SKM-1 treated with dmso at 0.1 percent for 144 hours (cell line): ENCODE data around the gene RUFY3.
A peak's percentile ranks its signal among the peaks of the same experiment; 100 is the strongest.
"Not testable (repeated sequence)": the region's sequence is repeated elsewhere in the genome, so short reads cannot be mapped to it uniquely, and the experiment has no call there.

Experiments
- DNase-seq: peaks from one replicate; lab custom pipeline; 2025; ENCODE audit not compliant: unreplicated experiment; lab: John Stamatoyannopoulos, UW

RUFY3 gene

DNA sequence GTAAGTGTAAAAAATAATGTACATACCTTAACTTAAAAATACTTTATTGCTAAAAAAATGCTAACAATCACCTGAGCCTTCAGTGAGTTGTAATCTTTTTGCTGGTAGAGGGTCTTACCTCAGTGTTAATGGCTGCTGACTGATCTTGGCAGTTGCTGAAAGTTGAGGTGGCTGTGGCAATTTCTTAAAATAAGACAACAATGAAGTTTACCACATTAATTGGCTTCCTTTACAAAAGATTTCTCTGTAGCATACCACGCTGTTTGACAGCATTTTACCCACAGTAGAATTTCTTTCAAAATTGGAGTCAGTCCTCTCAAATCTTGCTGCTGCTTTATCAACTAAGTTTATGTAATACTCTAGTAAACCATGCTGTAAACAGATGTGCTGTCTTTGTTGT is 47.6 kb downstream of the RUFY3 start:
- DNase-seq = not testable (repeated sequence)

DNA sequence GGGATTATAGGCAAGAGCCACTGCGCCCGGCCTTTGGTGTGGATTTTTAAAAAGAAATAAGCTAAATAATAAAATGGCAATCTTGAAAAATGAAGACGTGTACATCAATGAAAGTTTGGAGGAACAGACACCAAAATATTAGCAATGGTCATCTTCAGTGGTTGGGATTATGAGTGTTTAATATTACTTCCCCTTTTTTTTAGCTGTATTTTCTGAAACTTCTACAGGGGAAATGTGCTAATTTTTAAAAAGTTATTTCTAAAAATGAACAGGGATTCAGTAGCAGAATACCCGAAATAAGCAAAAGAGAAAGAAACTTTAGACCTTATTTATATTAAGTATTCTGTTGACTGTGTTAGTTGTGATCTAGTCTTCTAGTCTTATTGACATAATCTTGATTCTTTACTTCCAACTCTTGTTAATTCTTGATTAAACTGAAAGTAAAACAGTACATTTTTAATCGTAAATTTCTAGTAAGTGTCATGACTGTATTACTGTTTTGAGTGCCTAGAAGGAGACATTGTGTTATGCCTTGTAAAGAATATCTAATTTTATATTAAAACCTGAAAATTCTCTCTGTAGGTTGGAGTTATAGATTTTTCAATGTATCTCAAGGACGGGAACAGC is 51.3 kb downstream of the RUFY3 start:
- no peak for DNase-seq

DNA sequence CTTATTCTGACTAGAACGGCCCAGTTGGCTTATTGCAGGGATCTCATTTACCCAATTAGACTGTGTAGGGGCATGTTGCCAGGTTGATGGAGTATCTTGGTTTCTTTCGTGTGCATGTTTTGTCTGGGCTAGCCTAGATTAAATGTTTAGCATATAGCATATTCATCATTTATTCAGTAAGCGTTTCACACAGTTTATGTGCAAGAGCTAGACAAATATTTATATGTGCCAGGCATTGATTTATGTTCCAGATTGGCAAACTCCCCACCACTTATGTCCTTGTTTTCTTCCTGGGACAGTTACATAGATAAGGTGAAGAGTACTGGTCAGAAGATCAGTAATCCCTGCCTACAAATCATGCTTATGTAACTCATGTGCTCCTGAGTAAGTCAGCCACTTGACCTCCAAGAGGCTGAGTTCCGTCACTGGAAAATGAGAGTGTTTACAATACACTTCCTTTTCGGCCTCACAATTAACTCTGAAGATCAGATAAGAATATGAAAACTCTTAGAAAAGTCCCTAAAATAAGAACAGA is 57.2 kb downstream of the RUFY3 start:
- no peak for DNase-seq

DNA sequence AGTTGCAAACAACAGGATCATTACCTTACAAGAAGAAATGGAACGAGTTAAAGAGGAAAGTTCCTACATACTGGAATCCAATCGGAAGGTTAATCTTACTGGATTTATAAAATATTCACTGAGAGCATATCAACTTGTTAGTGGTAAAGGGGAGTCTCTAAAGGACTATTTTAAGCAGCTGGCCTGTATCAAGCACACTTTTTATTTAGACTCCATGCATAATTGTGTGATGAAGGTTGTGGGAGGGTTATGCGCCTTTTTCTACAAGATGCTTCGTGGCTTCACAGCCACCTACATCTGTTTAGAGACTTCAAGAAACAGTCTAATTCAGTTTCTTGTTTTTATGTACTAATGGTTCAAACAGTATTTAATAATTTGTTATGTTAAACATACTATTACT is 61.3 kb downstream of the RUFY3 start:
- DNase-seq = no peak

DNA sequence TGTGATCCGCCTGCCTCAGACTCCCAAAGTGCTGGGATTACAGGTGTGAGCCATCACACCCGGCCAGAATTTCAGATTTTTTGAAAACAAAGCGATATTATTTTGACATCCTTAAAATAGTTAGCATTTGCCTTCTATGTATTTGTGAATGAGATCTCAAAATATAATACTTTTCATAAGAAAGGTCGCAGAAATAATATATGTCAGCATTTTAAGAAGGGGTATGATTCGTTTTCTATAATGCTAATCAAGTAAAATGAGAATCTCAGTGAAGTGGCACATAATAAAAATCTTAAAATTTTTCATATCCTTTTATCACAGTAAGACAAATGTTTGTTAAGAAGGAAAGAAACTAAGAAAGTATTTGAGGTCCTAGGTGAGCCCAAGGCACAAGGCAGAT is 65.7 kb downstream of the RUFY3 start:
- no peak for DNase-seq

DNA sequence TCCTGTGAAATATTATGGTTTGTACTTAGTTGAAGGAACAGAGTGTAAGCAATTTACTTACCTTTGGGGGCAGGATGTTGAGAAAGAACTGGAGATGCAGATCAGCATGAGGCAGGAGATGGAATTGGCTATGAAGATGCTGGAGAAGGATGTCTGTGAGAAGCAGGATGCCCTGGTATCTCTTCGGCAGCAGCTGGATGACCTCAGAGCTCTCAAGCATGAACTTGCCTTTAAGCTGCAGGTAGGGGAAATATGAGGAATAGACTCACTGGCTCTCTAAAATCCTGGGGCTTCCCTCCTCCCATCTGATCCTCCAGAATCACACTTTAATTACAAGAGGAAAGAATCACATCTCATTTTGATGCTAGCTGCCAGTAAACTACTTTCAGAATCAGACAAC is 67.0 kb downstream of the RUFY3 start:
- no peak for DNase-seq

DNA sequence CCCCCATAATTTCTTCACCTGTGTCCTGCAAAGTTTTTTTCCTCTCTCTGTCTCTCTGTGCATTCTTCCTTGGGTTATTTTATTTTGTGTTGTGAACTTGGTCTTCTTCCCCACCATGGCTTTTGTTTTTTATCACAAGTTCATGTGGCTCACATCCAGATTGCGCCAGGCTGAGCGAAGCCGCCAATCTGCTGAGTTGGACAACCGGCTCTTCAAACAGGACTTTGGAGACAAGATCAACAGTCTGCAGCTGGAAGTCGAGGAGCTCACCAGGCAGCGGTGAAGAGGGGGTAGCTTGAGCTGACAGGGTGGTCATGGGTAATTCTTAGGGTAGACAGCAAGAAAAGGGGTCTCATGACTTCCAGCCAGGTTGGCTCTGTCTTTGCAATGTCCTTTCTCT is 71.9 kb downstream of the RUFY3 start:
- no peak for DNase-seq

DNA sequence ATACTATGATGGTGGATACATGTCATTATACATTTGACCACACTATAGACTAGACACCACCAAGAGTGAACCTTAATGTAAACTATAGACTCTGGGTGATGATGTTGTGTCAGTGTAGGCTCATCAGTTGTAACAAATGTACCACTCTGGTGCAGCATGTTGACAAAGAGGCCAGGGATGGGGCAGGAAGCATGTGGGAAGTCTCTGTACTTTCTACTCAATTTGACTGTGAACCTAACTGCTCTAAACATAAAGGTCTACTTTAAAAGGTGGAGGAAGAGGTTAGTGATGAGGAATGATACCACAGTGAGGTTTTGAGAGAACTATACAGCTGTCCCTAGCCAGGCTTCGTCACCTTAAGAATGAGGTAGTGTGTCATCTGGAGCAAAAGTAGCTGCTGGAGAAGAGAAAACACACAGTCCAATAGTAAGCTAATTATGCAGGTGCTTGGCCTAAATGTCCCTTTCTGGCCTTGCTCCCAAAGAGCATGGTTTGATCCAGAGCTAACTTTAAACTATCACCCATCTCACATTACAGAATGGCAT is 79.6 kb downstream of the RUFY3 start:
- DNase-seq = no peak

DNA sequence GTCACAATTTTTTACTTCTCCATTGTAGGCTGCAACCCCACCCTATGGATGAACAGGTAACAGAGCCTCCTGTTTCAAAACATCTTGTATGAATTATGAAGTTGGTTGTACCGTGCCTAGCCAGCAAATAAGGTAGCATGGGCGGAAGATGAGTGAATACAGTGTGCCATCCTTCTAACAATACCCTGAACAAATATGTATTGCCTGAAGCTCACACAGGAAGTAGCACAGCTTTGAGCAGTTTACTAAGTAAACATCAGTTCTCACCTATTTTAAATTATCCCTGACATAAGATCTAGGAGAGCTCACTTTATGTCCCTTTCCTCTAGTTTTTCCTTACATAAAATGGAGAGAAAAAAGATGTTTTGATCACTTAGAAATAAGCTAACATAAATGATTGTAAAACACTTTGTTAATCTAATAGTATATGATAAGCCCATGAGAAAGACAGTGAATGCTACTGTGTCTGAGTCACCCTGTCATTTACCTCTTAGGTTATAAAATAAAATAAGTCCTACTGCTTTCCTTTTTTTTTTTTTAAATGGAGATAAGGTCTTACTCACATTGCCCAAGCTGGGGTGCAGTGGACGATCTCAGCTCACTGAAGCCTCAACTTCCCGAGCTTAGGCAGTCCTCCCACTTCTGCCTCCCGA is 81.3 kb downstream of the RUFY3 start:
- DNase-seq = no peak

DNA sequence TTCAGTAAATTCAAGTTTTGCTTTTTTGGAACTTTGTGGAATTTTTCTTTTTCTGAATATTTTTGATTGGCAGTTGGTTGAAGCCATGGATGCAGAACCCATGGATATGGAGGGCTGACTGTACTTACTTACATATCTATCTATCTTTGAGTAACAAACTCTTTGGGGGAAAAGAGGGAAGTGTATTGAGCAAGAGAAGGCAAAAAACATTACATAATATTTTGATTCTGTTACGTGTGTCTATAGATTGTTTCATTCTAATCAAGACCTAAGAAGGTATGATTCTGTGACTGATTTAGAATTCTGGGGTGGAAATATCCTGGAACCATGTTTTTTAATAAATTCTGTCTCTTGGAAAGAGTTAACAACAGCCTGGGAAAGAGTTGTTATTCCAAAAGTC is 86.4 kb downstream of the RUFY3 start:
- peak; percentile 57 for DNase-seq

DNA sequence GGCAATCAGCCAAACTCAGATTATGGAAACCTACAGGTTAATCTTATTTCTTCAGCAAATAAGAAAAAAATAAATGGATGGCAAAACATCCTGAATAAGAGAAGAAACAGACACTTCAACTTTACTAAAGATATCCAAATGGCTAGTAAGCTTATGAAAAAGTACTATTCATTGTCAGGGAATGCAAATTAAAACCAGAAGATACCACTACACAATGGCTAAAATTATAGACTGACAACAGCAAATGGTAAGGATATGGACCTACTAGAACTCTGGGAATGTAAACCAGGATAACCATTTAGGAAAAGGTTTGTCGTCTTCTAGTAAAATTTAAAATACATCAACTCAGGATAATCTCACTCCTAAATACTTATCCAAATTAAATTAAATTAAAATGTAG is 93.6 kb downstream of the RUFY3 start:
- DNase-seq = no peak

DNA sequence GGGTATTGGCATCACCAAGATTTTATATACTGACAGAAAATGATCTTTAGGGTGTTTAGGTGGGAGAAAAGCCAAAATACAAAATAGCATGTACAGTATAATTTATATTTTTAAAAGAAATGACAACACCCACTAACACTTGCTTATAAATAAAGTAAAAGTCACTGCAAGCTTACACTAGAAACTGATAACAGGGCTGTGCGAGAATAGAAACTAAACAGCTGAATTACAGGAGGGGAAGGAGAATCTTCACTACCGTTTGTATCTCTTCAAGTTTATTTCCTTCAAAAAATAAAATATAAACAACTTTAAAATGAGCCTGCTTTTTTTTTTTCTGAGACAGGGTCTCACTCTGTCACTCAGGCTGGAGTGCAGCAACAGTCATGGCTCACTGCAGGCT is 95.1 kb downstream of the RUFY3 start:
- DNase-seq = no peak

DNA sequence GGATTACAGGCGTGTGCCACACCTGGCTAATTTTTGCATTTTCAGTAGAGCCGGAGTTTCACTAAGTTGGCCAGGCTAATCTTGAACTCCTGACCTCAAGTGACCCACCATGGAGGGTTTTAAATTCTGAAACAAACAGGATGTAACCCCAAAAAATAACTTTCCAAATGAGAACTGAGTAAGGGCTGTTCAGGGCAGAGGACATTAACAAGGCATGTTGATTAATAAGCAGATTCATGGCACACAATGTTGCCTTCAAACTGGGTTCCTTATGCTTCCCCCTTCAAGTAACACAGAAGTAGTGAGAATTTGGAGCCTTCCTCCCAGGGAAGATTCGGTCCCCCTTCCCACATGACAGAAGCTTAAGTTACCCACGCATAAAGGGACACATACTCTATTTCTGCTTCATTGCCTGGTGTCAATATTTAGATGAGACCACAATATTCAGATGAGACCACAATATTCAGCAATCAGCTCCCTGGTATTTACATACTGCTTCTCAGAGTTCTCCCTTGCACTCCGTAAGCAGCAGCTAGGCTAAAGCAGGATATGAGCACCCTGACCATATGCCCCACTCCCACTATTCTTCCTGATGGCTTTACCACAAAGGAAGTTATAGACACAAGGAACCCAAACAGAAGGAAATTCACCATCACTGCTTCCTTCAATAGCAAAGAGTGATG is 96.5 kb downstream of the RUFY3 start:
- DNase-seq = no peak

DNA sequence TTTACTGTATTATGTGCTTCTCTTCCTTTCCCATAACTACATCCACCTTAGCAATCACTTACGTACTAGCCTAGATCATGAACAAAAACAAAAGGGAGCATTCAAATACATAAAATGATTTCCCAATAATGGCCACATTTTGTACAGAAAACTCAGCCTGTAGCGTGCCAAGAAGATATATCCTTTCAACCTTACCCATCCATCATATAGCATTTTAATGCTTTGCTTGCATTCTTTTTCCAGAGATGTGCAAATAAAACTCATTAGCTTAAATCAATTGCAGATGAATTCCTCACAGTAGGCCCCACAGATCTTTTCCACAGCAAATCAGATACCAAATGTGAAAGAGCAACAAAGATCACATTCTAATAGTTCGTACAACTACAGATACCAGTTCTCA is 97.2 kb downstream of the RUFY3 start:
- DNase-seq = no peak

DNA sequence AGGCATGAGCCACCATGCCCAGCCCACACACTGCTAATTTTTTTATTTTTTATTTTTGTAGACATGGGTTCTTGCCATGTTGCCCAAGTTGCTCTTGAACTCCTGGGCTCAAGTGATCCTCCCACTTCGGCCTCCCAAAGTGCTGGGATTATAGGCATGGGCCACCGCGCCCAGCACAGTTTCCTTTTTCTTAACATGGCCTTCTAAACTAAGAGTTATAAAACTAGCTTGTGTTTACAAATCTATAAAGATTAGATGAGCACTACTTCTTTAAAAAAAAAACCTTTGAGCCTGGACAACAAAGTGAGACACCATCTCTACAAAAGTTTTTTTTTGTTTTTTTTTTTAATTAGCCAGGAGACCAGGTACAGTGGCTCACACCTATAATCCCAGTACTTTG is 107.3 kb downstream of the RUFY3 start:
- DNase-seq = no peak

DNA sequence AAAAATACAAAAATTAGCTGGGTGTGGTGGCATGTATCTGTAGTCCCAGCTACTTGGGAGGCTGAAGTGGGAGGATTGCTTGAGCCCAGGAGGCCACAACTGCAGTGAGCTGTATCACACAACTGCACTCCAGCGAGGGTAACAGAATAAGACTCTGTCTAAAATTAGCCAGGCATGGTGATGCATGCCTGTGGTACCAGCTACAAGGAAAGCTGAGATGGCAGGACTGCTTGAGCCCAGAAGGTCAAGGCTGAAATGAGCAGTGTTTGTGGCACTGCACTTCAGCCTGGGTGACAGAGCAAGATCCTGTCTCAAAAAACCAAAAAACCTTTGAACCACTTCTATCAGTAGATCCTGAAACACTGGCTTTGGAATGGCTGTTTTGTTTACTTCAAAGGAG is 107.7 kb downstream of the RUFY3 start:
- no peak for DNase-seq

DNA sequence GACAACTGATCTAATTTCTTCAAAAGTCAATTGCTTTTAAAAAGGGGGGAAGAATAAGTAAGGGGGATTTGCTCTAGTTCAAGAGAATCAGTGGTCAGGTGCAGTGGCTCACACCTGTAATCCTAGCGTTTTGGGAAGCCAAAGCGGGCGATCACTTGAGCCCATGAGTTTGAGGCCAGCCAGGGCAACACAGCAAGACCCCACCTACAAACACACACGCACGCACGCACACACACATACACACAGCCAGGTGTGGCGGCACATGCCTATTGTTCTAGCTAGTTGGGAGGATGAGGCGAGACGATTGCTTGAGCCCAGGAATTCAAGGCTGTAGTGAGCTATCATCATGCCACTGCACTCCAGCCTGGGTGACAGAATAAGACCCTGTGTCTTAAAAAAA is 108.3 kb downstream of the RUFY3 start:
- DNase-seq = no peak

DNA sequence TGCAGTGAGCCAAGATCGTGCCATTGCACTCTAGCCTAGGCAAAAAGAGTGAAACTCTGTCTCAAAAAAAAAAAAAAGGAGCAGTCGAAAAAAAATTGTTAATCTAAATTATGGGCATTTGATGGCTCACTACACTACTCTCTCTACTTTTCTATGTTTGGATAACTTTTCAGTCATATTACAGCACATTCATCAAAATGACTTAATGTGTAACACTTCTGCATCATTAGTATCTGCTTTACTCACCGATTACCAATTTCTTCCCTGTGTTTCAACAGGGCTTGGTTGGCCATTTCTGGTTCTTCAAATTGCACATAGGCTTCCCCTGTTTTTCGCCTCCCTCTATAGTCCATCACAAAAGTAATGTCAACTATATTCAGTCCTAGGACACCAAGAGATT is 109.5 kb downstream of the RUFY3 start:
- no peak for DNase-seq

DNA sequence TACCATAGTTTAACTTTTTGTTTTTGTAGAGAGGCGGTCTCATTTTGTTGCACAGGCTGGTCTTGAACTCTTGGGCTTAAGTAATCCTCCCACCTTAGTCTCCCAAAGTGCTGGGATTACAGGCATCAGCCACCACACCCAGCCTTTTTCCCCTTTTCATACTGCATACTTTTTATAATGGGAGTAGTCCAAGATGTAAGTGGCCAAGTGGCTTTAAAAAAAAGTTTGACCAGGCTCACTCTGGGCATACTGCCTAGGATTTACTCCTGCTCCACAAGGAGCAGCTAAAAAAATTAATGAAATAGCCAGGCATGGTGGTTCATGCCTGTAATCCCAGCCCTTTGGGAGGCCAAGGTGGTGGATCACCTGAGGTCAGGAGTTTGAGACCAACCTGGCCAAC is 111.9 kb downstream of the RUFY3 start:
- no peak for DNase-seq

DNA sequence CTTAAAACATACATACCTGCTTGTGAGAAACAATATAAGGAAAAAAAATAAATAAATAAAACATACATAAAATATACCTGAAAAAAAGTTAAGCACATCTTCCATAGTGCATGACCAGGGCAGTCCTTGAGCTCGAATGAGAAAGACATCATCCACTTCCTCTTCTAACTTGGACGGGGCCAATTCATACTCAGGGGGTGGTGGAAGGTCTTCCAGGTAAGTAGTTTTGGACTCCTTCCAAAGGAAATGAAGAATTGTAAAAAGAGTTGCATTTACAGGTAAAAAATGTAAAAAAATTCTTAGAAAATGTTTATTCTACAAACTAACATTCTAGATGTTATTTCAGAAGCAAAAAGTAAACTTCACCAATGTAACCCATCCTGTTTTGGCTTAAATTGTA is 114.3 kb downstream of the RUFY3 start:
- no peak for DNase-seq

DNA sequence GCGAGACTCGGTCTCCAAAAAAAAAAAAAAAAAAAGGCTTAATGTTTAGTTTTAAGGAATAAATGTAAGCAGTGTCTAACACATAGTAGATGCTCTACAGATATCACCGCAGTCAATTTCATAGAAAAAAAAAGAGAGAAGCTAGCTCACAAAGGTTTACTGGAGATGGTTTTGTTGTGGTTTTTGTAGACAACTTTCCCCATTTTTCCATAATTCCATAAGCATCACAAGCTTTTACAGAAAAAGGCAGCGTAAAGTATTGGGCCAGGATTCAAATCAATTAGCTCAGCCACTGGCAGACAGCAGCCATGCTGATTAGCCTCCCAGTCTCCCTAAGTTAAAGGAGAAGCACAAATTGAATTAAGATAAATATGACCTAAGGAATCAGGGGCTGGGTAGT is 116.4 kb downstream of the RUFY3 start:
- no peak for DNase-seq
